ENCODE results near the gene PAMR1. TPM values are rescaled to one million over a fixed set of nuclear protein-coding genes. Genes with fewer than 3 reads are reported as not detected.

Gene PAMR1
- total and polyA plus RNA-seq, 9 of the 15 experiments (the other 6 are each of a cell fraction or from before 2014, with no cell fraction given), result not detected

DNA sequence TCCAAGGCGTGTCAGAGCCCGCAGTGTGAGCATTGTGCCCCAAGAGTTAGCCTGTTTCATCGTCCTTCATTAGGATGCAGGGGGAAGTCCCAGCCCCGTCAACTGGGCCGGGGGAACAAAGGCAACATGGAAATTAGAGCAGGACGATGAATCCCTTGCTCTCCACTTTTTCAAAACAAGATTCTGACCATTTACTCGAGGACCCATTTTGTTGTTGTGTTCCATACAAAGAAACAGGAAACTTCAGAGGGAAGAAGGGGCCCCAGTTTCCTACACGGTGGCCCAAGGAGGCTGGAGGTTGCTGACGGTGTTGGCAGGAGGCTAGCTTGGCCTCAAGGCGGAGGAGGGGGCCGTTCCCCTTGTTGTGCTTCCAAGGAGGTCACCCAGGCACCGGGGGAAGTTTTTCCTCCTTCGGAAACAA lies 62.1 kb downstream of the PAMR1 start (continued):
- TF ChIP-seq, protein P1, sequence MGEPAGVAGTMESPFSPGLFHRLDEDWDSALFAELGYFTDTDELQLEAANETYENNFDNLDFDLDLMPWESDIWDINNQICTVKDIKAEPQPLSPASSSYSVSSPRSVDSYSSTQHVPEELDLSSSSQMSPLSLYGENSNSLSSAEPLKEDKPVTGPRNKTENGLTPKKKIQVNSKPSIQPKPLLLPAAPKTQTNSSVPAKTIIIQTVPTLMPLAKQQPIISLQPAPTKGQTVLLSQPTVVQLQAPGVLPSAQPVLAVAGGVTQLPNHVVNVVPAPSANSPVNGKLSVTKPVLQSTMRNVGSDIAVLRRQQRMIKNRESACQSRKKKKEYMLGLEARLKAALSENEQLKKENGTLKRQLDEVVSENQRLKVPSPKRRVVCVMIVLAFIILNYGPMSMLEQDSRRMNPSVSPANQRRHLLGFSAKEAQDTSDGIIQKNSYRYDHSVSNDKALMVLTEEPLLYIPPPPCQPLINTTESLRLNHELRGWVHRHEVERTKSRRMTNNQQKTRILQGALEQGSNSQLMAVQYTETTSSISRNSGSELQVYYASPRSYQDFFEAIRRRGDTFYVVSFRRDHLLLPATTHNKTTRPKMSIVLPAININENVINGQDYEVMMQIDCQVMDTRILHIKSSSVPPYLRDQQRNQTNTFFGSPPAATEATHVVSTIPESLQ (CRISPR knock-in tag; IDR thresholded peaks at IDR 0.05), result no peak
- TF ChIP-seq, protein P2, sequence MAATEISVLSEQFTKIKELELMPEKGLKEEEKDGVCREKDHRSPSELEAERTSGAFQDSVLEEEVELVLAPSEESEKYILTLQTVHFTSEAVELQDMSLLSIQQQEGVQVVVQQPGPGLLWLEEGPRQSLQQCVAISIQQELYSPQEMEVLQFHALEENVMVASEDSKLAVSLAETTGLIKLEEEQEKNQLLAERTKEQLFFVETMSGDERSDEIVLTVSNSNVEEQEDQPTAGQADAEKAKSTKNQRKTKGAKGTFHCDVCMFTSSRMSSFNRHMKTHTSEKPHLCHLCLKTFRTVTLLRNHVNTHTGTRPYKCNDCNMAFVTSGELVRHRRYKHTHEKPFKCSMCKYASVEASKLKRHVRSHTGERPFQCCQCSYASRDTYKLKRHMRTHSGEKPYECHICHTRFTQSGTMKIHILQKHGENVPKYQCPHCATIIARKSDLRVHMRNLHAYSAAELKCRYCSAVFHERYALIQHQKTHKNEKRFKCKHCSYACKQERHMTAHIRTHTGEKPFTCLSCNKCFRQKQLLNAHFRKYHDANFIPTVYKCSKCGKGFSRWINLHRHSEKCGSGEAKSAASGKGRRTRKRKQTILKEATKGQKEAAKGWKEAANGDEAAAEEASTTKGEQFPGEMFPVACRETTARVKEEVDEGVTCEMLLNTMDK (IDR thresholded peaks at IDR 0.05; ENCODE audit: borderline replicate concordance, insufficient read depth, low read depth, low read length, poor library complexity, severe bottlenecking), result no peak
- TF ChIP-seq, protein P3, sequence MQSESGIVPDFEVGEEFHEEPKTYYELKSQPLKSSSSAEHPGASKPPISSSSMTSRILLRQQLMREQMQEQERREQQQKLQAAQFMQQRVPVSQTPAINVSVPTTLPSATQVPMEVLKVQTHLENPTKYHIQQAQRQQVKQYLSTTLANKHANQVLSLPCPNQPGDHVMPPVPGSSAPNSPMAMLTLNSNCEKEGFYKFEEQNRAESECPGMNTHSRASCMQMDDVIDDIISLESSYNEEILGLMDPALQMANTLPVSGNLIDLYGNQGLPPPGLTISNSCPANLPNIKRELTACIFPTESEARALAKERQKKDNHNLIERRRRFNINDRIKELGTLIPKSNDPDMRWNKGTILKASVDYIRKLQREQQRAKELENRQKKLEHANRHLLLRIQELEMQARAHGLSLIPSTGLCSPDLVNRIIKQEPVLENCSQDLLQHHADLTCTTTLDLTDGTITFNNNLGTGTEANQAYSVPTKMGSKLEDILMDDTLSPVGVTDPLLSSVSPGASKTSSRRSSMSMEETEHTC (IDR thresholded peaks at IDR 0.05), result no peak
- TF ChIP-seq ETS2 (tag; IDR thresholded peaks at IDR 0.05; ENCODE audit: borderline replicate concordance, poor library complexity, severe bottlenecking), result no peak
- TF ChIP-seq POLR2A (conservative IDR thresholded peaks at IDR 0.05), result no peak
- TF ChIP-seq TEAD4 (IDR thresholded peaks at IDR 0.05; ENCODE audit: low read length), result no peak
- TF ChIP-seq TEAD4 (CRISPR knock-in tag; IDR thresholded peaks at IDR 0.05; ENCODE audit: borderline replicate concordance), result no peak
- no peak for TF ChIP-seq KDM1A (IDR thresholded peaks at IDR 0.05)

Data from K562 (cell line).